ENCODE results near the gene TEKTIP1. TPM values are rescaled to one million over a fixed set of nuclear protein-coding genes. Genes with fewer than 3 reads are reported as not detected.

The TEKTIP1 gene
- total RNA-seq, 1 experiment from 2014 or later = 1.3 TPM

GRCh38 chr19:3537101-3537437 is 1.9 kb upstream of the TEKTIP1 start:
- no peak for DNase-seq
- no CpG with 5 or more reads among the region's 13 CpGs for WGBS (ENCODE audit: extremely low coverage, insufficient read length, low lambda C conversion rate)

More at GRCh38 chr19:3537101-3537437, 1.9 kb upstream of the TEKTIP1 start:
- Histone ChIP-seq H3K27ac (ENCODE audit: insufficient read length, low read depth, low read length) (no peak overlapping the region), H4K5ac (ENCODE audit: insufficient read length, low read depth, low read length) (no peak overlapping the region), H3K23me2 (ENCODE audit: insufficient read length, low read depth, low read length, poor library complexity, severe bottlenecking) (no peaks in the 10 kb centered on the region), H3K79me2 (ENCODE audit: insufficient read depth, low read length) (no peaks in the 10 kb centered on the region), H2AK5ac (ENCODE audit: insufficient read length, low read length) (no peak overlapping the region), H3K14ac (ENCODE audit: insufficient read depth, low read length) (no peak overlapping the region), H3K56ac (ENCODE audit: insufficient read length, low read depth, low read length) (no peak overlapping the region), H3K23ac (ENCODE audit: insufficient read length, low read depth, low read length) (no peak overlapping the region), H2BK12ac (ENCODE audit: insufficient read length, low read depth, low read length) (no peak overlapping the region), H4K91ac (ENCODE audit: insufficient read length, low read depth, low read length) (no peak overlapping the region), H4K20me1 (ENCODE audit: control insufficient read depth, insufficient read depth, insufficient read length) (no peaks in the 10 kb centered on the region), H3K4ac (ENCODE audit: low read depth, low read length) (no peak overlapping the region), H2BK5ac (ENCODE audit: insufficient read length, low read length) (no peak overlapping the region), H3K4me1 (ENCODE audit: insufficient read depth, low read length) (no peaks in the 10 kb centered on the region), H3K9ac (ENCODE audit: extremely low read depth, insufficient read length, low read length) (no peak overlapping the region), H3K4me2 (ENCODE audit: insufficient read depth, insufficient read length, low read length) (no peak overlapping the region), H2BK15ac (ENCODE audit: low read depth, low read length) (no peak overlapping the region), H3K27me3 (ENCODE audit: insufficient read depth, low read length) (no peaks in the 10 kb centered on the region), H2BK20ac (ENCODE audit: low read depth, low read length, poor library complexity, severe bottlenecking) (no peak overlapping the region), H3K18ac (ENCODE audit: insufficient read length, low read depth, low read length) (no peak overlapping the region), H3K9me3 (ENCODE audit: control insufficient read depth, low read depth, low read length) (no peaks in the 10 kb centered on the region), H3K79me1 (ENCODE audit: insufficient read depth, low read depth, low read length, poor library complexity, severe bottlenecking) (no peaks in the 10 kb centered on the region), H2BK120ac (ENCODE audit: low read depth, low read length, poor library complexity, severe bottlenecking) (no peak overlapping the region), H2AFZ (ENCODE audit: low read length) (no peak overlapping the region), H4K8ac (replicated peaks; ENCODE audit: insufficient read length, low read depth, low read length) (no peak overlapping the region), H3T11ph (ENCODE audit: low read length) (no peak overlapping the region)
- no peaks in the 10 kb centered on the region for H3K9me3 Mint-ChIP-seq
- no peaks in the 10 kb centered on the region; the same call in 1 of the 2 replicates for H3K27me3 Mint-ChIP-seq (ENCODE audit: low read depth)
- H3K27ac Mint-ChIP-seq = no peak overlapping the region
- no peak overlapping the region for H3K4me3 Mint-ChIP-seq
- peaks cover 6 to 14% of the 10 kb centered on the region in 2 experiments; a peak in 3 of 4 replicates for H3K4me1 Mint-ChIP-seq
- no peak for TF ChIP-seq CTCF (conservative IDR thresholded peaks at IDR 0.05)
- peaks cover 13 to 51% (median 48%) of the 10 kb centered on the region in 3 experiments; a peak in 6 of 7 replicates for H3K36me3 Mint-ChIP-seq (ENCODE audit: insufficient read depth in 1 of 3, low read depth in 3 of 3)
